ENCODE results near the gene OSBPL10. TPM values are rescaled to one million over a fixed set of nuclear protein-coding genes. Genes with fewer than 3 reads are reported as not detected.

Gene OSBPL10
- total RNA-seq, 1 experiment from 2014 or later, result 74.7 TPM

- Mint-ChIP-seq H3K9me3 (ENCODE audit: low read depth, unreplicated experiment) (peaks cover 14% of the 10 kb centered on the region), H3K27ac (ENCODE audit: unreplicated experiment) (no peak overlapping the region), H3K36me3 (ENCODE audit: insufficient read depth, unreplicated experiment) (peaks cover 4% of the 10 kb centered on the region), H3K27me3 (ENCODE audit: unreplicated experiment) (no peaks in the 10 kb centered on the region), H3K4me3 (ENCODE audit: low read depth, unreplicated experiment) (no peak overlapping the region), H3K4me1 (ENCODE audit: low read depth, unreplicated experiment) (no peaks in the 10 kb centered on the region)
- TF ChIP-seq CTCF (IDR thresholded peaks at IDR 0.05; ENCODE audit: unreplicated experiment), result no peak
- DNase-seq, result no peak
- intact Hi-C loops (cut with micrococcal nuclease; ENCODE audit: unreplicated experiment), result no loop called here
- CTCF ChIA-PET, result no interaction called here
- BruUV-seq (replicated peaks), result no TSS peak
These were observed 28.9 kb upstream of the OSBPL10 start for GRCh38 chr3:32009957-32010356.

- no peak for TF ChIP-seq CTCF (IDR thresholded peaks at IDR 0.05; ENCODE audit: unreplicated experiment)
- BruUV-seq (replicated peaks), result no TSS peak
- no peak for DNase-seq
- Mint-ChIP-seq H3K9me3 (ENCODE audit: low read depth, unreplicated experiment) (peaks cover 14% of the 10 kb centered on the region), H3K4me1 (ENCODE audit: low read depth, unreplicated experiment) (peaks cover 5% of the 10 kb centered on the region), H3K27ac (ENCODE audit: unreplicated experiment) (no peak overlapping the region), H3K4me3 (ENCODE audit: low read depth, unreplicated experiment) (no peak overlapping the region), H3K27me3 (ENCODE audit: unreplicated experiment) (no peaks in the 10 kb centered on the region), H3K36me3 (ENCODE audit: insufficient read depth, unreplicated experiment) (peaks cover 4% of the 10 kb centered on the region)
- intact Hi-C loops (cut with micrococcal nuclease; ENCODE audit: unreplicated experiment), result no loop called here
- CTCF ChIA-PET, result no interaction called here
These were observed 28.0 kb upstream of the OSBPL10 start for GRCh38 chr3:32009101-32009500.

GRCh38 chr3:32004113-32004765 is 23.2 kb upstream of the OSBPL10 start:
- Mint-ChIP-seq H3K27ac (ENCODE audit: unreplicated experiment) (no peak overlapping the region), H3K4me3 (ENCODE audit: low read depth, unreplicated experiment) (no peak overlapping the region), H3K4me1 (ENCODE audit: low read depth, unreplicated experiment) (peaks cover 8% of the 10 kb centered on the region), H3K9me3 (ENCODE audit: low read depth, unreplicated experiment) (peaks cover 5% of the 10 kb centered on the region), H3K27me3 (ENCODE audit: unreplicated experiment) (no peaks in the 10 kb centered on the region), H3K36me3 (ENCODE audit: insufficient read depth, unreplicated experiment) (no peaks in the 10 kb centered on the region)
- no TSS peak for BruUV-seq (replicated peaks)
- CTCF ChIA-PET, result no interaction called here
- peak; percentile 15 for DNase-seq
- intact Hi-C loops (cut with micrococcal nuclease; ENCODE audit: unreplicated experiment), result no loop called here
- TF ChIP-seq CTCF (IDR thresholded peaks at IDR 0.05; ENCODE audit: unreplicated experiment), result no peak

GRCh38 chr3:32003380-32003779 is 22.3 kb upstream of the OSBPL10 start:
- CTCF ChIA-PET, result no interaction called here
- BruUV-seq (replicated peaks), result no TSS peak
- intact Hi-C loops (cut with micrococcal nuclease; ENCODE audit: unreplicated experiment), result no loop called here

More at GRCh38 chr3:32003380-32003779, 22.3 kb upstream of the OSBPL10 start:
- Mint-ChIP-seq H3K27me3 (ENCODE audit: unreplicated experiment) (no peaks in the 10 kb centered on the region), H3K4me3 (ENCODE audit: low read depth, unreplicated experiment) (no peak overlapping the region), H3K36me3 (ENCODE audit: insufficient read depth, unreplicated experiment) (no peaks in the 10 kb centered on the region), H3K4me1 (ENCODE audit: low read depth, unreplicated experiment) (peaks cover 8% of the 10 kb centered on the region), H3K27ac (ENCODE audit: unreplicated experiment) (no peak overlapping the region), H3K9me3 (ENCODE audit: low read depth, unreplicated experiment) (peaks cover 5% of the 10 kb centered on the region)
- no peak for DNase-seq
- TF ChIP-seq CTCF (IDR thresholded peaks at IDR 0.05; ENCODE audit: unreplicated experiment), result no peak
